Epithelial cell of proximal tubule (primary cell): ENCODE data around the gene TSPAN3. TPM values are rescaled to one million over a fixed set of nuclear protein-coding genes. Genes with fewer than 3 reads are reported as not detected.

Source experiments
- DNase-seq: peaks from one replicate; pipeline ENCODE4 v3.0.0-alpha.2; 2011; ENCODE audit warnings: low read depth
- H3K4me3 ChIP-seq: 2 replicates; pipeline ENCODE4 v1.5.1; 2011; ENCODE audit warnings: low read depth, mild to moderate bottlenecking, low read length
- CTCF ChIP-seq: conservative IDR thresholded peaks from 2 replicates; pipeline ENCODE4 v1.5.1; 2012; ENCODE audit warnings: low read depth, mild to moderate bottlenecking, low read length
- total RNA-seq: library from RNA; depleted of rRNA; stranded (reverse); fragments of >200 nt; gene quantifications from 2 replicates; pipeline ENCODE4 v1.2.3, GENCODE V29; 2015

Gene TSPAN3
- total RNA-seq, 1 donor from 2014 or later = 252 TPM

- DNase-seq = no peak
- H3K4me3 ChIP-seq = no peak overlapping the region
- TF ChIP-seq CTCF = no peak
Observed at GRCh38 chr15:77013776-77014131, 57.2 kb downstream of the TSPAN3 start.

- DNase-seq = no peak
- H3K4me3 ChIP-seq = no peak overlapping the region
- TF ChIP-seq CTCF = no peak
Observed at GRCh38 chr15:77012868-77013267, 58.0 kb downstream of the TSPAN3 start.

GRCh38 chr15:77012117-77012712 is 58.7 kb downstream of the TSPAN3 start:
- DNase-seq = no peak
- no peak for TF ChIP-seq CTCF
- no peak overlapping the region for H3K4me3 ChIP-seq

- no peak for DNase-seq
- H3K4me3 ChIP-seq = no peak overlapping the region
- no peak for TF ChIP-seq CTCF
Observed at GRCh38 chr15:77010857-77011256, 60.1 kb downstream of the TSPAN3 start.

GRCh38 chr15:77010312-77010686 is 60.6 kb downstream of the TSPAN3 start:
- TF ChIP-seq CTCF = no peak
- no peak overlapping the region for H3K4me3 ChIP-seq
- DNase-seq = no peak

GRCh38 chr15:77009646-77010311 is 61.1 kb downstream of the TSPAN3 start:
- DNase-seq = no peak
- TF ChIP-seq CTCF = no peak
- H3K4me3 ChIP-seq = no peak overlapping the region

- DNase-seq = no peak
- TF ChIP-seq CTCF = no peak
- H3K4me3 ChIP-seq = no peak overlapping the region
Observed at GRCh38 chr15:77009176-77009575, 61.7 kb downstream of the TSPAN3 start.
